Thyroid gland (tissue), 4 donors: ENCODE results near the gene SPATA31D3. TPM values are rescaled to one million over a fixed set of nuclear protein-coding genes. Genes with fewer than 3 reads are reported as not detected.
"Not testable (repeated sequence)": the region's sequence is repeated elsewhere in the genome, so short reads cannot be mapped to it uniquely, and the experiment has no call there.

Source experiments
- DNase-seq, 2 donors: peaks; one replicate each; pipeline ENCODE4 v3.0.0-alpha.2; 2019
- H3K27ac ChIP-seq, 3 donors: fragments of 200-600 bp; sonication (generic); 1 replicate in 2 of 3; 2 replicates in 1 of 3; pipeline ENCODE4 v1.5.1; 2016 to 2019; ENCODE audit warnings: mild to moderate bottlenecking in 1 of 3, moderate library complexity in 1 of 3
- H3K27me3 ChIP-seq: fragments of 200-600 bp; sonication (generic); one replicate; pipeline ENCODE4 v1.5.1; 2019
- H3K36me3 ChIP-seq, 2 donors: fragments of 200-600 bp; sonication (generic); one replicate each; pipeline ENCODE4 v1.5.1; 2016 to 2019
- H3K4me1 ChIP-seq, 2 donors: fragments of 200-600 bp; sonication (generic); one replicate each; pipeline ENCODE4 v1.5.1; 2017 to 2019
- H3K4me3 ChIP-seq, 3 donors: fragments of 200-600 bp; sonication (generic); replicated peaks in 1 of 3; 1 replicate in 2 of 3; 2 replicates in 1 of 3; pipeline ENCODE4 v1.5.1; 2016; ENCODE audit warnings: mild to moderate bottlenecking in 1 of 3
- H3K9me3 ChIP-seq: fragments of 200-600 bp; sonication (generic); one replicate; pipeline ENCODE4 v1.5.1; 2017
- POLR2A ChIP-seq, 2 donors: fragments of 450-650 bp; IDR thresholded peaks; one replicate each; pipeline ENCODE4 v1.6.1; 2017; ENCODE audit warnings: antibody characterized with exemption in 2 of 2, mild to moderate bottlenecking in 2 of 2, moderate library complexity in 1 of 2
- WGBS, 2 donors: methylation state at CpG; one replicate each; pipeline ENCODE4 v1.1.5; 2017; 5-methylcytosine and 5-hydroxymethylcytosine counted together
- intact Hi-C: fragments of 100-400 bp; cut with DNase I; formaldehyde crosslinking; loops from one replicate; pipeline ENCODE4 v1.15.1; 2023
- total RNA-seq, 4 donors: library from RNA; depleted of rRNA; stranded (reverse); fragments of >200 nt; gene quantifications; one replicate each; pipeline ENCODE4 v1.2.3, GENCODE V29; 2016
- TF ChIP-seq, protein P1 (sequence below), 6 experiments: fragments of 200-600 bp in 3 of 6; fragments of 450-650 bp in 3 of 6; sonication (generic) in 3 of 6; IDR thresholded peaks; one replicate each; pipeline ENCODE4 v1.5.1; 2016 to 2019; ENCODE audit warnings: antibody characterized with exemption in 6 of 6, mild to moderate bottlenecking in 2 of 6, inconsistent platforms in 1 of 6, moderate library complexity in 1 of 6

The SPATA31D3 gene
- not detected for total RNA-seq

DNA sequence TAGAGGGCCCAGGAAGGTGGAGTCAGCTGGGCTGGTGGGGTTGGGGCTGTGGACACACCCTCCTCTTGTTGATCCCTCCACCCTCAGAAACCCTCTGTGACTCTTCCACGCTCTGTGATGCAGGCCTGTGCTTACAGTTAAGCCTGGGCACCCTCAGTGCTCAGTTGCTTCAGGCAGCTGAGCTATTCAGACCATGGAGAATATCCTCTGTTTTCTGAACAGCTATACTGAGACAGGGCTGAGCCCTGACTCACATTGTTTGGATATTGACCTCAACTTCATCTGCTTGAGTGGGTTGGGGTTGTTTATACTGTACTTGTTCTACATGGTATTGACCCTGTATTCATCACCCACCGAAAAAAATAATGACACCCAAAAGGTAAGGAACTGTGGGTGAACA is at the start of gene SPATA31D3:
TSS of gene SPATA31D3 (plus strand) at position 108 of the 400 bp plus-strand sequence. CDS start at position 194, 86 bp downstream.
- WGBS, 2 donors: no CpG with 5 or more reads among the region's 2 CpGs
- H3K4me1 ChIP-seq, DNase-seq, H3K36me3 ChIP-seq, H3K4me3 ChIP-seq, H3K9me3 ChIP-seq, H3K27me3 ChIP-seq, intact Hi-C loops, H3K27ac ChIP-seq: not testable (repeated sequence)

DNA sequence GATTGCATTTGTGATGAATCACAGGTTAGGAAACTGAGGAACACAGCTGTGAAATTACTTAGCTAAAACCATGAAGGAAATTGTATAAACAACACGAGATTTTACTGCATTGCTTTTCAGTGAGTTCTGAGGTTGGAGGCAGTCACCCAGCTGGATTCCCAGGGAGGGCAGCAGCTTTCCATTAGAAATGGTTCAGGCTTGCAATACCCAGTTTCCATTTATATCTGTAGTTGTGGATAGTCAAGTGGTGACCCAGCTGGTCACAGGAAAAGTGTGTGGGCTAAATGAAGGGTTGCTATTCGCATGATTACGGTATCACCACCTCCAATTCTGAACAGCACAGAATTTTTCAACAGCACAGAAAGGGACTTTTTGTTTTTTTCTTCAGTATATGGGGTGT is 49.4 kb upstream of the SPATA31D3 start:
- no peak for DNase-seq
- H3K4me3 ChIP-seq: no peak overlapping the region
- no peaks in the 10 kb centered on the region for H3K9me3 ChIP-seq
- intact Hi-C loops: no loop called here
- TF ChIP-seq POLR2A (IDR thresholded peaks at IDR 0.05): no peak
- TF ChIP-seq, protein P1, sequence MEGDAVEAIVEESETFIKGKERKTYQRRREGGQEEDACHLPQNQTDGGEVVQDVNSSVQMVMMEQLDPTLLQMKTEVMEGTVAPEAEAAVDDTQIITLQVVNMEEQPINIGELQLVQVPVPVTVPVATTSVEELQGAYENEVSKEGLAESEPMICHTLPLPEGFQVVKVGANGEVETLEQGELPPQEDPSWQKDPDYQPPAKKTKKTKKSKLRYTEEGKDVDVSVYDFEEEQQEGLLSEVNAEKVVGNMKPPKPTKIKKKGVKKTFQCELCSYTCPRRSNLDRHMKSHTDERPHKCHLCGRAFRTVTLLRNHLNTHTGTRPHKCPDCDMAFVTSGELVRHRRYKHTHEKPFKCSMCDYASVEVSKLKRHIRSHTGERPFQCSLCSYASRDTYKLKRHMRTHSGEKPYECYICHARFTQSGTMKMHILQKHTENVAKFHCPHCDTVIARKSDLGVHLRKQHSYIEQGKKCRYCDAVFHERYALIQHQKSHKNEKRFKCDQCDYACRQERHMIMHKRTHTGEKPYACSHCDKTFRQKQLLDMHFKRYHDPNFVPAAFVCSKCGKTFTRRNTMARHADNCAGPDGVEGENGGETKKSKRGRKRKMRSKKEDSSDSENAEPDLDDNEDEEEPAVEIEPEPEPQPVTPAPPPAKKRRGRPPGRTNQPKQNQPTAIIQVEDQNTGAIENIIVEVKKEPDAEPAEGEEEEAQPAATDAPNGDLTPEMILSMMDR (IDR thresholded peaks at IDR 0.05): no peak
- no peaks in the 10 kb centered on the region for H3K36me3 ChIP-seq
- H3K4me1 ChIP-seq: no peaks in the 10 kb centered on the region
- WGBS, 2 donors: 88 to 93% methylated on average over 3 of the region's 3 CpGs
- H3K27ac ChIP-seq: no peak overlapping the region
- H3K27me3 ChIP-seq: no peaks in the 10 kb centered on the region

DNA sequence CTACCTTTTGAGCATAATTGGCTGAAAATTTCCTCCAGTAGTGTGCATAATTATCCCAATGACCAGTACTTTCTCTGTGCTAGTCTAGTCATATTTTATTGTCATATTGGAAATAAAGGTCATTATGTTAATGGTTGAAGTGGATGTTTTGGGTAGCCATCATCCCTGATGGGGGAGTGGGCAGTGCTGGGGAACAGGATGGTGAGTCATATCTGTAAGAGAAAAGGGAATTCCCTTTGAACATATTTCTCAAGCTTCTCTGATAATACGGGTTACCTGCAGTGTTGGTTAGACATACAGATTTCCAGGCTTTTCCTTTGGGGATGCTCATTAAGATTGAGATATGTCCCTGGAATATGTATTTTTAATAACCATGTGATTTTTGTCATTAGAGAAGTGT is 48.4 kb upstream of the SPATA31D3 start:
- intact Hi-C loops: no loop called here
- no peaks in the 10 kb centered on the region for H3K9me3 ChIP-seq
- 77 to 97% methylated on average over 1 of the region's 1 CpG for WGBS, 2 donors

DNA sequence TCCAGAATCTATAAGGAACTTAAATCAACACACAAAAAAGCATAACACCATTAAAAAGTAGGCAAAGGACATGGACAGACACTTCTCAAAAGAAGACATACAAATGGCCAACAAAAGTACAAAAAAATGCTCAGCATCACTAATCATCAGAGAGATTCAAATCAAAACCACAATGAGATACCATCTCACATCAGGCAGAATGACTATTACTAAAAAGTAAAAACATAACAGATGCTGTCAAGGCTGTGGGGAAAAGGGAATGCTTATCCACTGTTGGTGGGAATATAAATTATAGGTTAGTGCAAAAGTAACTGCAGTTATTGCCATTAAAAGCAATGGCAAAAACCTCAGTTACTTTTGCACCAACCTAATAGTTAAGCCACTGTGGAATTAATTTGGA is 47.2 kb upstream of the SPATA31D3 start:
- Histone ChIP-seq H3K4me1 (no peaks in the 10 kb centered on the region), H3K27me3 (no peaks in the 10 kb centered on the region), H3K4me3 (no peak overlapping the region), H3K9me3 (no peaks in the 10 kb centered on the region), H3K36me3 (no peaks in the 10 kb centered on the region), H3K27ac (no peak overlapping the region)
- TF ChIP-seq POLR2A (IDR thresholded peaks at IDR 0.05): no peak
- TF ChIP-seq, protein P1 (IDR thresholded peaks at IDR 0.05): no peak
- no peak for DNase-seq
- intact Hi-C loops: no loop called here

More for the DNA sequence above, 48.4 kb upstream of the SPATA31D3 start:
- Histone ChIP-seq H3K4me1 (no peaks in the 10 kb centered on the region), H3K4me3 (no peak overlapping the region), H3K36me3 (no peaks in the 10 kb centered on the region), H3K27ac (no peak overlapping the region), H3K27me3 (no peaks in the 10 kb centered on the region)
- TF ChIP-seq, protein P1 (IDR thresholded peaks at IDR 0.05): no peak
- TF ChIP-seq POLR2A (IDR thresholded peaks at IDR 0.05): no peak
- no peak for DNase-seq

DNA sequence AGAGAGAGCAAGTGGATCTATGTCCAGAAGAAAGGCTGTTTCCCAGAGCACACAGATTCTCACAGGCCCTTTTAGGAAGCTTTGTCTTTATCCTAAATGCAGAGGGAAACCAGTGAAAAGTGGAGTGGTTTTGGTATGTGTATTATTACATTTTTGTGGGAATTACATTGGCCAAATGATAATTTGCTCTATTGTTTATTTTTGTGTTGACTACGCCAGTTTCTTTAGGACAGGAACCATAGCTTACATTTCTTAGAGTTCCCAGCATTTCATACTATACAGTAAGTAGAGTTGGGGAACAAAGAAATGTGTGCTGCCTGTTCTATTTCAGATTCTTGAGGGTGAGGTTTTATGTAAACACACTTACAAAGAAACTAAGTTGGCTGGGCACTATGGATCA is 44.4 kb upstream of the SPATA31D3 start:
- intact Hi-C loops: no loop called here
- H3K4me1 ChIP-seq: no peaks in the 10 kb centered on the region
- no peaks in the 10 kb centered on the region for H3K9me3 ChIP-seq
- no peaks in the 10 kb centered on the region for H3K36me3 ChIP-seq
- no peak overlapping the region for H3K27ac ChIP-seq
- DNase-seq: no peak
- TF ChIP-seq, protein P1 (IDR thresholded peaks at IDR 0.05): no peak
- TF ChIP-seq POLR2A (IDR thresholded peaks at IDR 0.05): no peak
- no peak overlapping the region for H3K4me3 ChIP-seq
- no peaks in the 10 kb centered on the region for H3K27me3 ChIP-seq
- WGBS, 2 donors: 95 to 97% methylated on average over 1 of the region's 1 CpG

DNA sequence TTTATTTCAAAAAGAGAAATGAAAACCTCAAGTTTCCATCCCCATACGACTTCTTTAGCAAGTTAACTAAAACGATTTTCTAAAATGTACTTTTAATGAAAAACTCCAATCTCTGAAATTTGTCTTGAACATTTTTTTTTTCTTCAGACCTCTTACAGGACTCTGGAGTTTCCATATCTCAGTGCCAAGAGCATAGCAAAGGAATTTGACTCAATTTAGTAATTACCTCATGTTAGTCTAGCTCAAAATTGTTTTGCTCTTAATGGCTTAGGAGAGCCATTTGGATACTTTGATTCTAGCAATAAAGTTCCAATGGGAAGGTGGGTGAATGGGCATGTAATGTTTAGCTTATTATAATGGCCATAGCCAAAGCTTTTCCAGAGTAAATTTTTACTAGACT is 41.1 kb upstream of the SPATA31D3 start:
- no peak for DNase-seq
- no peaks in the 10 kb centered on the region for H3K27me3 ChIP-seq
- H3K9me3 ChIP-seq: no peaks in the 10 kb centered on the region
- no peak overlapping the region for H3K4me3 ChIP-seq
- 80 to 82% methylated on average over 2 of the region's 2 CpGs for WGBS, 2 donors
- H3K27ac ChIP-seq: no peak overlapping the region
- H3K36me3 ChIP-seq: no peaks in the 10 kb centered on the region
- no peaks in the 10 kb centered on the region for H3K4me1 ChIP-seq
- TF ChIP-seq, protein P1 (IDR thresholded peaks at IDR 0.05): no peak
- no peak for TF ChIP-seq POLR2A (IDR thresholded peaks at IDR 0.05)
- intact Hi-C loops: no loop called here
